Bladder microvascular endothelial cell (primary cell): Measurements from ENCODE around the gene PLXDC2. TPM values are rescaled to one million over a fixed set of nuclear protein-coding genes. Genes with fewer than 3 reads are reported as not detected.

Experiments used
- total RNA-seq: library from RNA; depleted of rRNA; stranded (reverse); fragments of >200 nt; gene quantifications from 2 replicates; pipeline ENCODE4 v1.2.3, GENCODE V29; 2014

Gene PLXDC2
- 0.32 and 1.0 TPM in 2 replicates for total RNA-seq

DNA sequence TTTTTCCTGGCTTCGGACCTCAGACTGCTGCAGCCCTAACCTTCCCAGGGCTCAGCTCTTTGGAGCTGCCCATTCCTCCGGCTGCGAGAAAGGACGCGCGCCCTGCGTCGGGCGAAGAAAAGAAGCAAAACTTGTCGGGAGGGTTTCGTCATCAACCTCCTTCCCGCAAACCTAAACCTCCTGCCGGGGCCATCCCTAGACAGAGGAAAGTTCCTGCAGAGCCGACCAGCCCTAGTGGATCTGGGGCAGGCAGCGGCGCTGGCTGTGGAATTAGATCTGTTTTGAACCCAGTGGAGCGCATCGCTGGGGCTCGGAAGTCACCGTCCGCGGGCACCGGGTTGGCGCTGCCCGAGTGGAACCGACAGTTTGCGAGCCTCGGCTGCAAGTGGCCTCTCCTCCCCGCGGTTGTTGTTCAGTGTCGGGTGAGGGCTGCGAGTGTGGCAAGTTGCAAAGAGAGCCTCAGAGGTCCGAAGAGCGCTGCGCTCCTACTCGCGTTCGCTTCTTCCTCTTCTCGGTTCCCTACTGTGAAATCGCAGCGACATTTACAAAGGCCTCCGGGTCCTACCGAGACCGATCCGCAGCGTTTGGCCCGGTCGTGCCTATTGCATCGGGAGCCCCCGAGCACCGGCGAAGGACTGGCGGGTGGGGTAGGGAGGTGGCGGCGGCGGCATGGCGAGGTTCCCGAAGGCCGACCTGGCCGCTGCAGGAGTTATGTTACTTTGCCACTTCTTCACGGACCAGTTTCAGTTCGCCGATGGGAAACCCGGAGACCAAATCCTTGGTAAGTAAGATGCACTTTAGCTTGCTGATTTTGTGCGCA is at the start of gene PLXDC2:
Gene PLXDC2, plus strand, starts transcription at position 22 of the 820 bp plus-strand sequence.

